HG03103 (cell line): ENCODE results near the gene SPATA45.

Source experiments
- ATAC-seq: cut with Tn5 transposase; IDR thresholded peaks from one replicate; pipeline ENCODE4 v1.9.1; 2021; ENCODE audit warnings: low read depth; ENCODE audit not compliant: unreplicated experiment

SPATA45 gene

DNA sequence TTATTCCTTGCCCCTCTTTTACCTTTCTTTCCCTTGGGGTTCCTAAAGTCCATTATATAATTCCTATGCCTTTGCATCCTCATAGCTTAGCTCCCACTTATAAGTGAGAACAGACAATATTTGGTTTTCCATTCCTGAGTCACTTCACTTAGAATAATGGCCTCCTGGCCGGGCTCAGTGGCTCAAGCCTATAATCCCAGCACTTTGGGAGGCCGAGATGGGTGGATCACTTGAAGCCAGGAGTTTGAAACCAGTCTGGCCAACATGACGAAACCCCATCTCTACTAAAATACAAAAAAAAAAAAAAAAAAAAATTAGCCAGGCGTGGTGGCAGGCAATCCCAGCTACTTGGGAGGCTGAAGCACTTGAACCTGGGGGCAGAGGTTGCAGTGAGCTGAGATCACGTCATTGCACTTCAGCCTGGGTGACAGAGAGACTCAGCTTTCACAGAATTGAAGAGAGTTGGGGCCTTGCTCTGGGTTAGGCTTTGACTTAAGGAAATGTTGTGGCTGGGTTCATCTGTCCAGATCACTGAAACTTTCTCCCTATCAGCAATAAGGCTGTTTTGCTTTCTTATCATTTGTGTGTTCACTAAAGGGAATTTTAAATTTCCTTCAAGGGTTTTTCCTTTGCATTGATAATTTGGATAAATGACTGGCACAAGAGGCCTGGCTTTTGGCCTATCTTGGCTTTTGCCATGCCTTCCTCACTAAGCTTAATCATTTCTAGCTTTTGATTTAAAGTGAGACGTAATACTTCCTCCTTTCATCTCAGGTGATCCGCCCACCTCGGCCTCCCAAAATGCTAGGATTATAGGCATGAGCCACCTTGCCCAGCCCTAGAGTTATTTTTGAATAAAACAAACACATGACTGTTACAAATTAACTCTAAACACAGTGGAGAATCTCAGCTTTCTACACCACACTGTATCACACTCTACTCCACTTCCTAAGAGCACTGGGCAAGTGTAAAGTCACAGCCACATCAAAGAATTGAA lies 13.9 kb downstream of the SPATA45 start:
- peak; percentile 67 for ATAC-seq

DNA sequence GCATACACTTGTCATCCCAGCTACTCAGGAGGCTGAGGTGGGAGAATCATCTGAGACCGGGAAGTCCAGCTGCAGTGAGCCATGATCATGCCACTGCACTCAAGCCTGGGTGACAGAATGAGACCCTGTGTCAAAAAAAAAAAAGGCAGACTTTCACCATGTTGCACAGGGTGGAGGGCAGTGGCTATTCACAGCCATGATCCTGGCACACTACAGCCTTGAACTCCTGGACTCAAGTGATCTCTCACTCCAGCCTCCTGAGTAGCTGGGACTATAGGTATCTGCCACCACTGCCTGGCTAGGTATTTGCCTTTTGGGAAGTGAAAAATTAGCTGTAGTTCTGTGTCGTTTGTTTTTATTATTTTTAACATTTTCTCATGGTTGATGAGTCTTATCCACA lies 19.1 kb downstream of the SPATA45 start:
- ATAC-seq: no peak

DNA sequence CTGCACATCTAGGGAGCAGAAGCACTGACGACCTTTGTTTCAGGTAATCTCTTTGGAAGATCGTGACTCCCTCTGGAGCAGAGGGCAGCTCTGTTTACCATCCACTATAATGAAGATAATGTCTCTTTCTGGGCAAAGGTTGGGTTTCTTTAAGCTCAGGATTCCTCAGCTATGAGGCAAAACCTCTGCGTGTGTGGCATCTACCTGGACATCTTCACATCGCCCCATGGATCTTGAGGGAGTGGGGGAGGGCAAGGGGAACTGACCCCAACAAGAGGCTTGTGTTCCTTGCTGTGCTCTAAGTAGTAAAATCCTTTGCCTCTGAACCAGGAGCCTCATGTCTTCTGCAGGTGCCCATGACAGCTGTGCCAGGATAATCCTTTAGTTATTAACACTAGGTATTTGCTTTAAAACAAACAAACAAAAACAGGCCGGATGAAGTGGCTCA lies 19.6 kb downstream of the SPATA45 start:
- ATAC-seq: no peak

DNA sequence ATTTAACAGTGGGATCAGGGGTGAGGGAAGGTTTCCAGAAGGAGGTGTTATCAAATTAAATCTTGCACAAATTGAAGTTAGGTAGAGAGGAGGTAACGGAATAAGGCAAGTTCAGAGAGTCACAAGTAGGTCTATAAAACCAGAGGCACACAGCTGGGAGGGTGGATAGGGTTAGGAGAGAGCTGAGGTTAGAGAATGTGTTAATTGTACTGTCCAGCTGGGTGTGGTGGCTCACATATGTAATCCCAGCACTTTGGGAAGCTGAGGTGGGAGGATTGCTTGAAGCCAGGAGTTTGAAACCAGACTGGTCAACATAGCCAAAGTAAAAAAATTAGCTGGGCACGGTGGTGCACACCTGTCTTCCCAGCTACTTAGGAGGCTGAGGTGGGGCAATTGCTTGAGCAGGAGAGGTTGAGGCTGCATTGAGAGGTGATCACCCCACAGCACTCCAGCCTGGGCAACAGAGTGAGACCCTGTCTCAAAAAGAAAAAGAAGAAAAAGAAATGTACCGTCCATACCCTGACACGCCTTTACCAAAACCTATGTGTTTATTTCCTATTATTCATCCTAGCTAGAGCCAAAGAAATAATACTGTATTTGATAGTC lies 20.2 kb downstream of the SPATA45 start:
- ATAC-seq: no peak

DNA sequence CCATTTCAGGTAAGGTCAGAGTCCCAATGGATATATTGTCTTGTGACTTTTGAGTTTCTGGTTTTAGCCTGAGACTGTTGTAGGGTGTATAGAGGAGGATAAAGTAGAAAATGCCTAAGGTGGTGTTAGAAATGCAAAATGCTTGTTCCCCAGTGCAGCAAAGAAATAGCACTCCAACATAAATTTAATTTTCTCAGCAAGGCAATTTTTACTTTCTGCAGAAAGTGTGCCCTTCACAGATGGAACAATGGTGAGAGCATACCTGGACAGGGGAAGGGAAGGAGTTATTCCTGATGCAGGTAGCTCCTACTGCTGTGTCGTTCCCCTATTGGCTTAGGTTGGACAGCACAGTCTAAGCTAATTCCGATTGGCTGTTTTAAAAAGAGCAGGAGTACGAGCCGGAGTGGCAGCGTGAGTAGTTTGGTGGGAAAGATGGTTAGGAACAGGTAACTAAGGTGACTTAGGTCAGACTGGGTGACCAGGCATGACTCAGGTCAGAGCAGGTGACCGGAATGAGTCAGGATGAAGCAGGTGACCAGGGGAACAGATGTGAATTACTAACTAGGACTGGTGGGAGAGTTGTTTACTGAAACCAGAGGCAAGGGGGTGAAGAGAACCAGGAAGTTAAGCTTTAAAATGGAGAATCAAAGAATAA lies 21.5 kb downstream of the SPATA45 start:
- no peak for ATAC-seq

DNA sequence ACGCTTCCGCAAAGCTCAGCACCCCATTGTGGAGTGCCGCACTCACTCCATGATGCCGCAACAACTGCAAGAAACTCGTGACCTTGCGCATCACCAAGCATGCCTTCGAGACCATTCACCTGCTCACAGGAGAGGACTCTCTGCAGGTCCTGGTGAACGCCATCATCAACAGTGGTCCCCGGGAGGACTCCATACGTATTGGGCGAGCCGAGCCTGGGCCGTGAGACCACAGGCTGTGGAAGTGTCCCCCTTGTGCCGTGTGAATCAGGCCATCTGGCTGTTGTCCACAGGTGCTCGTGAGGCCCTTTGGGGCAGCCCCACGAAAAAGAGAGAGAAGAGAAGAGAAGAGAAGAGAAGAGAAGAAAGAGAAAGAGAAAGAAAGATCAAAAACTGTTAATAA lies 23.2 kb downstream of the SPATA45 start:
- no peak for ATAC-seq

DNA sequence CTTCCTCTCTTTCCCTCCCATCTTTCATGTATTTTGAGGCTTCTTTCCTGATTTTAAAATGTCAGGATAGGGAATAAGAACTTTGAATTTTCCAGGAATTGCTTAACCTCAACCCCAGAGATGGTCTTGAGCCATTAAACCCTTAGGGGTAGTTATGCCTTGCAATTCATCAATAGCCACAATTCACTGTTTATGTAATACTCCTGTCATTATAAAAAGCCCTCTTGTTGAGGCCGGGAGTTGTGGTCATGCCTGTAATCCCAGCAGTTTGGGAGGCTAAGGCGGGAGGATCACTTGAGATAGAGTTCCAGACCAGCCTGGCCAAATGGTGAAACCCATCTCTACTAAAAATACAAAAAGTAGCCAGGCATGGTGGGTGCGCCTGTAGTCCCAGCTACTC lies 24.5 kb downstream of the SPATA45 start:
- no peak for ATAC-seq

DNA sequence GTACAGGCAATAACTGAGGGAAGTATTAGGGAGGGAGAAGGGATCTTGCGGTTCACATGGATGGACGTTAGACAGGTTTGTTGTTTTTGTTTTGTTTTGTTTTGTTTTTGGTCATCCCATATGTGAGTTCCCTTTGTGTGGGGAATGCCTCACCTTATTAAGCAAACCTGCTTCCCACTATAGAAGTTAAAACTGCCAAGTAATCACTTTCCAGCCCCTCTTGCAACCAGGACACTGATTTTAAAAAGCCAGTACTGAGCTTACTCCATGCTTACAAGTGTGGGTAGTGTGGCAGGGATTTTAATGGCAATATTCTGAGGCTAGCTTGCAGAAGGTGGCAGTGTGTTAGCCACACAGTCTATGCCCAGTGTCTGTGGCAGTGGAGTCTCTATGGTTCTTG lies 26.5 kb downstream of the SPATA45 start:
- ATAC-seq: no peak

DNA sequence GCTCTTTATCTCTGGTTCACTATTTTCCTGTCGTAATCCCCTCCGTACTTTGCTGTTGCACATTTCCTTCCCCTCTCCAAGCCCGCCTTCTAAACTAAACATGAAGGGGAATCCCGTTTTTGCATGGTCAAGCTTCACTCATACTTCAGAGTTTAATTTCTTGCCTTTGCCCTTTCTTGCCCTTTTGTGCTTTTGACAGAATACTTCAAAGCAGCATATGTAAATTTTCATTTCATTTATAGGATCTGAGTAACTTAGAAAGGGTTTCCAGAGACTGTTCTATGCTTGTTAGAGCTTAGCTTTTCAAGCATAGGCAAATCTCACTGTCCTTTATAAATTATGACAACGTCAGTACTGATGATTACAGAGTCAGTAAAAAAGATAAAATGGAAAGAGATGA lies 27.7 kb downstream of the SPATA45 start:
- ATAC-seq: peak; percentile 53

DNA sequence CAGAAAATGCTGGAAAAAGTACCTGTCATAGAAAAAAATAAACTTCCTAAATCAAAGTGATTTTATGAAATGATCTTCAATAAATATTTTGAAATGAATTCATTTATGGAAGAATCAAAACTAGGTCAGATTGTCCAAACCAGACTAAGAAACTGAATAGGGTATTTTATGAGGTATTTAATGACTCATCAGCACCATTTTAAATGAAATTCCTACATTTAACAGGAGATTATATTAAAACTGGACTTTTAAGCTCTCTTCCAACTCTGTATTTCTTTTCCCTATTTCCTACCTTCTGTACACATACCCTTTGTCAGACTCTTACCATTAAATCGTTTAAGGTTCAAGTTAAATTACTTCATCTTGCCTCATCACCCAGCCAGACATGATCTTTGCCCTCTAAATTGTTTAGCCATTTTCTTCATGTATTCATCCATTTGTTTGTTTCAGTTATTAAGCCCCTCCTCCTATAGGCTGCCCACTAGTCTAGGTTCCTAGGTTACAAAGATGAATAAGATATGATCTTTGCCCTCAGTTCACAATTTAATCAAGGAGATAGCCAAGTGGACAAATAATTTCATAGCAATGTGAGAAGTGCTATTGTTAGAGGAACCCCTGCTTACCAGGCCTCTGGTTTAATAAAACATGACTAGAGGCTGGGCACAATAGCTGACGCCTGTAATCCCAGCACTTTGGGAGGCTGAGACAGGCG lies 30.7 kb downstream of the SPATA45 start:
- ATAC-seq: no peak

DNA sequence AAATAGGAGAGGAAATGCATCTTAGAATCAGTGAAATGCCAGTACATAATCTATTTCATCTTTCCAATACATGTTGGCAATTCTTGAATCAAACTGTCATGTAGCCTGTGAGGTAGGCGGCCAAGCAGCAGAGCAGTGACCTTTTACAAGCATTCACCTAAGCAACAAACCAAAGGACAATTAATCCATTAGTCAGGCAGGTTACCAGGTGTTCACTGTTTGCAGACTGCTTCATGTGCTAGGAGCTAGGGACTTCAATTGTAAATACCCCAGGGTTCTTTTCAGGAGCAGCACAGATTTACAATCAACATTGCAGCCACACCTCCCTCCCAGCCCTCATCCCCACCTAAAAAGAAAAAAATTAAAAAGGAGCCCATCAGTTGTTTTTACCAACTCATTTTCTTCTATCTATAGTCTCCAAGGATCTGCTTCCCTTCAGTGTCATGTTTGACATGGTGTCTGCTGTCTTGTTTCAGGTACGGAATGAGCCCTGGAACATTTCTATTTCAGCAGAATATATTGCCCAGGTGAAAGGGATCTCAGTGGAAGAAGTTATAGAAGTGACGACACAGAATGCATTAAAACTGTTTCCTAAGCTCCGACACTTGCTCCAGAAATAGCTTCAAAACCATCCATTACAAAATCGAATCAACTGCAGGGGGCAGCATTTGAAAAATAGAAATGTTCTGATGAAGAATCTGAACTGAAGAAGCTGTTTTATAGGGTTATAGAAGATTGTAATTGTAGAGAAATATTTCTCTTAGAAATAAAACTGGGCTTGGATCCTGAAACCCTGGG lies 32.7 kb downstream of the SPATA45 start:
- no peak for ATAC-seq

DNA sequence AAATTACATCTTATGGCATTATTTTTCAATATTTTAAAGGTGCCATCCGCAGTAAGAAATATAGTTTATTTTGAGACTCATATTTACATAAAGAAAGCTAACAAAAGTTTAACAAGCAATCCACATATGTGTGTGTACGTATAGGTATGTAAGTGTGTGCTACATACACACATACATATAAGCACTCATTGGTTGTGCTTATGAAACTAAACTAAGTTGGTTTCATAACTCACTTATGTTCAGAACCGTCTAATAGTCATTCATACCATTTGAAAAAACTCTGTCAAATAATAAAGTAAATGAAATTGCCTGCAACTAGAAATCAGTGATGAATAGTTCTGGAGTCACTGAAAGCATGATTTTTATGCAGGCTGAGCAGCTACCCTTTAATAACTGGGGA lies 41.7 kb downstream of the SPATA45 start:
- ATAC-seq: no peak

DNA sequence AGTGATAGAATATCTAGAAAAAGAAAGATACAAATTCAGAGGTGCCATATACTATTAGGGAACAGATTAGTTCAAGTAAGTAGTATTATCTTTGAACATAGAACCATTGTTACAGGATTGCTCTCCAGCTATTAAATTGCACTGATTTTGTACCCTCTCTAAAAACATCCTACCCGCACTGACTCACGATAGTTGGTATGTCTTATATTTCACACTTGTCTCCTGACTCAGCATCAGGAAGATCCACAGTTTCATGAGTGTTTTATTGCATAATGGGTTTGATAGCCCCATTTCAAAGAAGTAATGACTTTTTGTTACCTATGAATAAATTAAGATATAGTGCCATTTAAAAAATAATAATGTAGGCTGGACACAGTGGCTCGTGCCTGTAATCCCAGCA lies 49.8 kb downstream of the SPATA45 start:
- no peak for ATAC-seq

DNA sequence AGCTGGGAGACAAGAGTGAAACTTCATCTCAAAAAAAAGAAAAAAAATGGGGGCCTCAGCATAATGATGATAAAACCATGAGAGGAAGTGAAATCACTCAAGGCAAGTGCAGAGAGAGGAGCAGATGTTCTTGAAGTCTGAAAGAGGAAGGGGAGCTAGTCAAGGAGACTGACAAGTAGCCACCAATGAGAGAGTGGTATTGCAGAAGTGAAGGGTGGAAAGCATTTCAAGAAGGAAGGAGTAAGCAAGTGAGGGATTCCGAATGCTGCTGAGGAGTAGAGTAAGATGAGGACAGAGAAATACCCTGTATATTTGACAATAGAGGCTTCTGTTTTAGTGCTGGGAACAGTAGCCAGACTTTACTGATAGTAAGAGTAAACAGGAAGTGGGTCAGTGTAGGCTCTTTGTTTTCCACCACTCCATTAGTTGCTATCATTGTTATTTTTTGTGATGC lies 52.9 kb downstream of the SPATA45 start:
- peak; percentile 81 for ATAC-seq

DNA sequence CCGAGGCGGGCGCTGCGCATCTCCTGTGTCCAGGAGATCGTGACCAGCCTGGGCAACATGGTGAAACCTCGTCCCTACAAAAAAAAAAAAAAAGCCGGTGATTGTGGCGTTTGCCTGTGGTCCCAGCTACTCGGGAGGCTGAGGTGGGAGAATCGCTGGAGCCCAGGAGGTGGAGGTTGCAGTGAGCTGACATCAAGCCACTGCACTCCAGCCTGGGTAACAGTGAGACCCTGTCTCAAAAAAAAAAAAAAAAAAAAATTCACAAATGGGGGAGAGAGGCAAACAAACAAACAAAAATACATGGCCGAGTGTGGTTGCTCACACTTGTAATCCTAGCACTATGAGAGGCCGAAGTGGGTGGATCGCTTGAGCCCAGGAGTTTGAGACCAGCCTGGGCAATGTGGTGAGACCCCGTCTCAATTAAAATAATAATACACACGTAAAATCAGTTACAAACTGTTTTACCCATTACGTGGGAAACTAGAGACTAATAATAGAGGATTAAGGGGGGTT lies 55.0 kb downstream of the SPATA45 start:
- no peak for ATAC-seq

DNA sequence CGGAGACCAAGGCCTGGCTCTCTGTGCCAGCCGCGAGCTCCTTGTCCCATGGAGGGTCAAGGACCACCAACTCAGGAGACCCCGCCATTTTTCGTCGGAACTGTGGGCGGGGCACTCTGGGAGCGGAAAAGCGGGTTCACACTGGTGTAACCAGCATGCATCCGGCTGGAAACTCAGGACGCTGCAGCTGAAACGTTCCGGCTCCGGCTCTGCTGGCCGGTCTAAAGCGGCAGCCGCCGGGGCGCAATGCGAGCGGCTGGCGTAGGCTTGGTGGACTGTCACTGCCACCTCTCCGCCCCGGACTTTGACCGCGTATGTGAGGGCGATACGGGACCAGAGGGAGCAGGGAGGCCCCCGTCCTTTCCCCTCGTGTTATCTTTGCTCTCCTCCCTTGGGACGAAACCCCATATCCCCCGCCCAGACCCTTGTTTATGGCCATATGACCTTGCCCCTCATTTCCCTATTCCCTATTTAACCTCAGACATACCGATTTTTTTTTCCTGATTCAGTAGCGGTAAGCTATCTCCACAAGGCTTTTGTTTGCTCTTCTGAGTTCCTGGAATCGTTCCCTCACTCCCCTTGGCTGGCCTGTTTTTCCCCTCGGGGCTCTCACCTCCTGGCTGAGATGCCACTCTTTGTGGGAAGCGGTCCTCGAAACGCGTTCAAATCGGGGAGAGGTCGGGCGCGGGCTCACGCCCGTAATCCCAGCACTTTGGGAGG lies 55.6 kb downstream of the SPATA45 start, which contains the start of the genes NSL1 and TATDN3:
TSS of gene NSL1 (minus strand) at position 102 of the 720 bp plus-strand sequence. CDS start at position 88, 14 bp downstream.
TSS of gene TATDN3 (plus strand) at position 219 of the 720 bp plus-strand sequence. CDS start at position 247, 28 bp downstream.
- ATAC-seq: peak; percentile 49

DNA sequence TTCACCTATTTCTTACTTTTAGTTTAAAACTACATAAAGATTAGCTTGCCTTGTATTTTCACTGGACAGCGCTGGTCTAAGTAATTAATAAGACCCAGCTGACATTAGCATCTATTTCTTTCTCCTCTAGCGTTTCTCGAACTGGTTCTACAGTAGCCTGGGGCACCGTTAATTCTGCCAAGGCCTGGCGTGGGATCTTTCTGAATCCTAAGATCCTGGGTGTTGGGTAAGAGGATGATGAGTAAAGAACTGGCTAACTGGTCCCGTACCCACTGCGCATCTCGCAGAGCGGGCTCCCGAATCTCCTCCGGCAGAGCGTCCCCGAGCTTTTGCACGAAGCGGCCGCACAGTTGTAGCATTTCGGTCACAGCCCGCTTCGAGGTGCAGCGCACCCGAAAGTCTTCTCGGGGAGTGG lies 56.2 kb downstream of the SPATA45 start:
- peak; percentile 13 for ATAC-seq

DNA sequence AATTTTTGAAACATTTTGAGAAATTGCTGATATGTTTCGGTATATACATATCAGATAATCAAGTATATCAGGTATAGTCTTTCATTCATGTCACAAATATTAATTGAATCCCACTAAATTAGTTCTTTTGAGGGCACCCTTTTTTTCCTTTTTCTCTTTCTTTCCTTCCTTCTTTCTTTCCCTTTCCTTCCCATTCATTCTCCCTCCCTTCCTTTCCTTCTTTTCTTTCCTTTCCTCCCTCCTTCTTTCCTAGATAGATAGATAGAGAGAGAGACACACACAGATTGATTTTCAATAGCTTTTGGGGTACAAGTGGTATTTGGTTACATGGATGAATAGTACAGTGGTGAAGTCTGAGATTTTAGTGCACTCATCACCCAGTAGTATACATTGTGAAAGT lies 61.6 kb downstream of the SPATA45 start:
- ATAC-seq: no peak

DNA sequence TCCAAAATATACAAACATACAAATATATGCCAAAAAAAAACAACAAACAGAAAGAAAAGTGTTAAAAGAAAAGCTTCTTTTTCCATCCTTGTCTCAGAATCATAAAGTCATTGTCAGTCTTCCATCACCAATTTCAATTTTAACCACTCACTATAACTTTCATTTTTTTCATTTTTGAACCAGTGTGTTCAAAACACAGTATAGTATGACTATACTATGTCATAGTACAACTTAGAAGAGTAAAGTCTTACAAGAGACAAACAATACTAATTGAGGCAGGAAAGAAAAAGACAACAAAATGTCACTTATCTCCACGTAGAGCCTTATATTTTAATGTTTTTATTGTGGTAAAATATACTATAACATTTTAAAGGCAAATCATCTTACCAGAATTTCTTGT lies 63.5 kb downstream of the SPATA45 start:
- no peak for ATAC-seq
